ENCODE results near the gene CNTNAP5. TPM values are rescaled to one million over a fixed set of nuclear protein-coding genes. Genes with fewer than 3 reads are reported as not detected.

The CNTNAP5 gene
- total and polyA plus RNA-seq, 2 of the 8 experiments (the other 6 are each of a cell fraction or from before 2014, with no cell fraction given), result 0.11 to 0.76 TPM

GRCh38 chr2:124264551-124265091 lies 239.5 kb downstream of the CNTNAP5 start:
- Histone ChIP-seq H3K56ac (replicated peaks; ENCODE audit: insufficient read length, low read depth, low read length) (no peak overlapping the region), H3K23ac (ENCODE audit: insufficient read length) (no peak overlapping the region), H3K4me1 (replicated peaks in 1 of 4; ENCODE audit: control insufficient read depth in 3 of 4, insufficient read depth in 4 of 4, low read length in 3 of 4) (no peaks in the 10 kb centered on the region; a peak in 1 of 7 replicates), H2BK120ac (replicated peaks; ENCODE audit: low read depth, low read length) (no peak overlapping the region), H3K36me3 (ENCODE audit: control insufficient read depth in 2 of 4, insufficient read depth in 4 of 4, low read length in 3 of 4) (no peaks in the 10 kb centered on the region), H3K4ac (replicated peaks; ENCODE audit: insufficient read length, low read depth, low read length) (no peak overlapping the region), H3K9me3 (ENCODE audit: insufficient read depth in 2 of 2, low read depth in 1 of 2, low read length in 1 of 2) (no peaks in the 10 kb centered on the region), H2BK20ac (ENCODE audit: low read length) (no peak overlapping the region), H4K8ac (ENCODE audit: extremely low read depth, insufficient read depth, low read length) (no peak overlapping the region), H3K4me2 (ENCODE audit: insufficient read depth in 1 of 2, low read depth in 2 of 2, low read length in 2 of 2) (no peak overlapping the region), H3K18ac (ENCODE audit: extremely low read depth, low read length) (no peak overlapping the region), H3K4me3 (ENCODE audit: extremely low read depth in 1 of 4, insufficient read depth in 2 of 4, low read depth in 3 of 4, low read length in 4 of 4) (no peak overlapping the region), H2AFZ (ENCODE audit: low read length) (no peak overlapping the region), H3K79me1 (ENCODE audit: low read depth, low read length) (no peaks in the 10 kb centered on the region), H2BK5ac (ENCODE audit: low read depth, low read length) (no peak overlapping the region), H3K27ac (ENCODE audit: low read depth, low read length) (no peak overlapping the region), H2BK15ac (ENCODE audit: low read length) (no peak overlapping the region), H2BK12ac (ENCODE audit: low read depth, low read length) (no peak overlapping the region), H4K91ac (replicated peaks; ENCODE audit: insufficient read length, low read length) (no peak overlapping the region), H3K79me2 (ENCODE audit: control insufficient read depth in 1 of 2, insufficient read depth in 2 of 2, low read length in 2 of 2) (no peaks in the 10 kb centered on the region), H4K20me1 (replicated peaks in 1 of 2; ENCODE audit: control insufficient read depth in 1 of 2, insufficient read depth in 2 of 2, low read length in 2 of 2) (no peaks in the 10 kb centered on the region), H2AK5ac (ENCODE audit: low read depth, low read length) (no peak overlapping the region), H3K27me3 (replicated peaks in 1 of 4; ENCODE audit: control insufficient read depth in 3 of 4, extremely low read depth in 1 of 4, insufficient read depth in 3 of 4, low read length in 3 of 4) (no peaks in the 10 kb centered on the region), H3K9ac (replicated peaks in 1 of 4; ENCODE audit: extremely low read depth in 1 of 4, low read depth in 3 of 4, low read length in 3 of 4) (no peak overlapping the region), H3K23me2 (ENCODE audit: low read depth, low read length) (no peaks in the 10 kb centered on the region), H3K14ac (ENCODE audit: insufficient read length) (no peak overlapping the region), H4K5ac (ENCODE audit: insufficient read length, low read depth, low read length) (no peak overlapping the region)
- ChIA-PET CTCF (ENCODE audit: partially characterized antibody) (no interaction called here), POLR2A (ENCODE audit: partially characterized antibody) (no interaction called here)
- WGBS, 2 experiments (ENCODE audit: extremely low coverage in 1 of 2, insufficient coverage in 1 of 2, insufficient read length in 1 of 2, insufficient replicate concordance in 2 of 2, low coverage in 1 of 2, low lambda C conversion rate in 2 of 2, missing lambda C conversion rate in 1 of 2), result 92% methylated on average over 6 of the region's 6 CpGs; no CpG with 5 or more reads in 1 of the 2 experiments
- FAIRE-seq, result no peak
- DNase-seq (ENCODE audit: low read depth in 1 of 2, low spot score in 2 of 2), result no peak
- TF ChIP-seq CTCF (IDR thresholded peaks at IDR 0.05; ENCODE audit: control extremely low read depth in 1 of 3, insufficient read depth in 1 of 3, low read depth in 1 of 3, low read length in 3 of 3) (no peak), PHF8 (conservative IDR thresholded peaks at IDR 0.05; ENCODE audit: low read depth, low read length) (no peak), EGR1 (IDR thresholded peaks at IDR 0.05; ENCODE audit: borderline replicate concordance, low read depth, low read length) (no peak), SUZ12 (IDR thresholded peaks at IDR 0.05; ENCODE audit: low read length) (no peak), POLR2A (IDR thresholded peaks at IDR 0.05; ENCODE audit: control extremely low read depth in 1 of 2, low read depth in 2 of 2, low read length in 2 of 2) (no peak), CREB1 (IDR thresholded peaks at IDR 0.05) (no peak), HDAC6 (IDR thresholded peaks at IDR 0.05; ENCODE audit: low read depth, low read length) (no peak), TAF7 (optimal IDR thresholded peaks at IDR 0.05; ENCODE audit: borderline replicate concordance, low read depth, low read length) (no peak), ATF2 (IDR thresholded peaks at IDR 0.05; ENCODE audit: low read length) (no peak), SP2 (IDR thresholded peaks at IDR 0.05; ENCODE audit: low read length) (no peak), JUND (IDR thresholded peaks at IDR 0.05; ENCODE audit: low read length) (no peak)

All from H1 (cell line).